ENCODE results near the gene FANCM. TPM values are rescaled to one million over a fixed set of nuclear protein-coding genes. Genes with fewer than 3 reads are reported as not detected.

FANCM gene, protein sequence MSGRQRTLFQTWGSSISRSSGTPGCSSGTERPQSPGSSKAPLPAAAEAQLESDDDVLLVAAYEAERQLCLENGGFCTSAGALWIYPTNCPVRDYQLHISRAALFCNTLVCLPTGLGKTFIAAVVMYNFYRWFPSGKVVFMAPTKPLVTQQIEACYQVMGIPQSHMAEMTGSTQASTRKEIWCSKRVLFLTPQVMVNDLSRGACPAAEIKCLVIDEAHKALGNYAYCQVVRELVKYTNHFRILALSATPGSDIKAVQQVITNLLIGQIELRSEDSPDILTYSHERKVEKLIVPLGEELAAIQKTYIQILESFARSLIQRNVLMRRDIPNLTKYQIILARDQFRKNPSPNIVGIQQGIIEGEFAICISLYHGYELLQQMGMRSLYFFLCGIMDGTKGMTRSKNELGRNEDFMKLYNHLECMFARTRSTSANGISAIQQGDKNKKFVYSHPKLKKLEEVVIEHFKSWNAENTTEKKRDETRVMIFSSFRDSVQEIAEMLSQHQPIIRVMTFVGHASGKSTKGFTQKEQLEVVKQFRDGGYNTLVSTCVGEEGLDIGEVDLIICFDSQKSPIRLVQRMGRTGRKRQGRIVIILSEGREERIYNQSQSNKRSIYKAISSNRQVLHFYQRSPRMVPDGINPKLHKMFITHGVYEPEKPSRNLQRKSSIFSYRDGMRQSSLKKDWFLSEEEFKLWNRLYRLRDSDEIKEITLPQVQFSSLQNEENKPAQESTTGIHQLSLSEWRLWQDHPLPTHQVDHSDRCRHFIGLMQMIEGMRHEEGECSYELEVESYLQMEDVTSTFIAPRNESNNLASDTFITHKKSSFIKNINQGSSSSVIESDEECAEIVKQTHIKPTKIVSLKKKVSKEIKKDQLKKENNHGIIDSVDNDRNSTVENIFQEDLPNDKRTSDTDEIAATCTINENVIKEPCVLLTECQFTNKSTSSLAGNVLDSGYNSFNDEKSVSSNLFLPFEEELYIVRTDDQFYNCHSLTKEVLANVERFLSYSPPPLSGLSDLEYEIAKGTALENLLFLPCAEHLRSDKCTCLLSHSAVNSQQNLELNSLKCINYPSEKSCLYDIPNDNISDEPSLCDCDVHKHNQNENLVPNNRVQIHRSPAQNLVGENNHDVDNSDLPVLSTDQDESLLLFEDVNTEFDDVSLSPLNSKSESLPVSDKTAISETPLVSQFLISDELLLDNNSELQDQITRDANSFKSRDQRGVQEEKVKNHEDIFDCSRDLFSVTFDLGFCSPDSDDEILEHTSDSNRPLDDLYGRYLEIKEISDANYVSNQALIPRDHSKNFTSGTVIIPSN (N-terminal part only)
- total RNA-seq: 3.5 TPM
- long read RNA-seq, full-length matches to known transcripts: 1 of 1 reads
- long read RNA-seq, partial matches to known transcripts: 0 of 1 reads
- long read RNA-seq, other reads (novel, unspliced or antisense): 0 of 1 reads

GRCh38 chr14:45135659-45136395 lies at the start of gene FANCM:
FANCM (plus strand) TSS chr14:45135930; CDS start chr14:45136032, 102 bp downstream.
- intact Hi-C loops (cut with DNase I): loop anchor here (2.0 kb wide), 2 partner anchors 51 to 223 kb away; partner anchors contain the start of gene PRPF39
- ATAC-seq (peak; percentile 78), DNase-seq (ENCODE audit: missing footprints) (peak; percentile 91)

DNA sequence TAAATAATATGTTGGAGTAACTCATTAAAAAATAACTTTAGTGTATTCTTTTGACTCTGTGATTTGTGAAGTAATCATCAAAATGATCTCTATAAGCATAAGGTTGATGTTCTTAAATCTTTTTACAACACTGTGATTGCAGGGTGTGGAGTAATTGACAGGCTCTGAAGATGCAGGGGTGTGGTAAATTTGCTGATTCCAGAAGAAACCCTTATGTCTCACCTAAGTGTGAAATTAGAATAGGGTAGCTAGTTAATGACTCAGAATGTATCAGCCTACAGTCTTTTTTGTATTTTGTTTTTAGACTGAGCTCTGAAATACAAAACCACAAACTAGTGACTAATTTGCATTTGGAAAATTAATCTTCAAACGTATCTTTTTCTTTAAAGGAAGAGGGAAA lies 45.9 kb upstream of the FANCM start:
- intact Hi-C loops (cut with DNase I): no loop called here
- DNase-seq (ENCODE audit: missing footprints) (no peak), ATAC-seq (no peak)

GRCh38 chr14:45091710-45092109 lies 44.0 kb upstream of the FANCM start:
- DNase-seq (ENCODE audit: missing footprints) (no peak), ATAC-seq (no peak)
- intact Hi-C loops (cut with DNase I): no loop called here

DNA sequence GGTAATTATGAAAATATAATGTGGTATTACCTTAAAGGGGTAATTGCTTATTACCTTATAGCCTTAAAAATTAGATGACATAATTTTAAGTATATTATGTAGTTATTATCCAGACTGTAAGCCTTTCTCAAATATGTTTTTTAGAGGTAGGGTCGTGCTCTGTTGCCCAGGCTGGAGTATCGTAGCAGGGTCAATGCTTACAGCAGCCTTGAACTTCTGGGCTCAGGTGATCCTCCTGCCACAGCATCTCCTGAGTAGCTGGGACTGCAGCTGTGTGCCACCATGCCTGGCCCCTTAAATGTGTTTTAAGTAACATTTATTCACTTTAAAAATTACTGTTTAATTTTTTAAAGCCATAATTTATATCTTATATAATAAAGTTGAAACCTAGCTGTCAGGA lies 41.5 kb upstream of the FANCM start:
- no peak for ATAC-seq
- no peak for DNase-seq (ENCODE audit: missing footprints)
- intact Hi-C loops (cut with DNase I): no loop called here

GRCh38 chr14:45095143-45095542 lies 40.6 kb upstream of the FANCM start:
- no peak for DNase-seq (ENCODE audit: missing footprints)
- ATAC-seq: no peak
- intact Hi-C loops (cut with DNase I): no loop called here

DNA sequence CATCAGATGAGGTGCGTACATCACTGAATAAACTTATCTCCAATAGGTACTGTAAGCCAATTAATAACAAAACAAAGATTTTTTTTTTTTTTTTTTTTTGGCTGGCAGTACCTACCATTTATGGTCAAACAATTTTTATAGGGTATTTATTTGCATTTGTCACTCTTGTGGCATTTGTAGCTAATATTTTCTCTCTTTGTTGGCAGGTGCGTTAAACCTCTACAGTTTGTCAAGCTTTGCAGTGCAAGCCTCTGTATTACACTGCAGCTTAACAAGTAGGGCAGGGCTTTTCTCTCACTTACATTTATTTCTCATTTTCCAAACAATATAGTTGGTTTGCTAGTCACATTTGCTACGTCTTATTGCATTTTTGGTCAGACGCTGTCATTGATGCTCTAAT lies 39.5 kb upstream of the FANCM start:
- no peak for ATAC-seq
- DNase-seq (ENCODE audit: missing footprints): no peak
- intact Hi-C loops (cut with DNase I): no loop called here

- intact Hi-C loops (cut with DNase I): no loop called here
- ATAC-seq: no peak
- DNase-seq (ENCODE audit: missing footprints): no peak
Measured at GRCh38 chr14:45103806-45104205, 31.9 kb upstream of the FANCM start.

DNA sequence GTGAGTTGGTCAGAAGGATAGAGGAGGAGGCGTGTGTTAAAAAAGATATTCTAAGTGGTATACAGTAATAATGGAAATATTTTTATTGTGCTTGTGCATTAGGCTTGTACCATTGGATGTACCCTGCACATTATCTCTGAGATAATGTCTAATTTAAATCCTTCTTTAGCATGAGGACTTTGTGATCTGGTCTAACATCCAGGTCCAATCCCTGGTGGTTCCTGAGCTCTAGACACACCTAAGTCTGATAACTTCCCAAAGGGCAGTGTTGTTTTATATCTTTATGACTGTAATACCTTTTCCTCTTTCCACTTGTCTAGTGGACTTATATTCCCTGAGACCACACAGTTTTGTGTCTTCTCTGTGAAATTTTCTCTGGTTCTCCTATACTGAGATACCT lies 31.2 kb upstream of the FANCM start:
- DNase-seq (ENCODE audit: missing footprints): no peak
- intact Hi-C loops (cut with DNase I): no loop called here
- no peak for ATAC-seq

DNA sequence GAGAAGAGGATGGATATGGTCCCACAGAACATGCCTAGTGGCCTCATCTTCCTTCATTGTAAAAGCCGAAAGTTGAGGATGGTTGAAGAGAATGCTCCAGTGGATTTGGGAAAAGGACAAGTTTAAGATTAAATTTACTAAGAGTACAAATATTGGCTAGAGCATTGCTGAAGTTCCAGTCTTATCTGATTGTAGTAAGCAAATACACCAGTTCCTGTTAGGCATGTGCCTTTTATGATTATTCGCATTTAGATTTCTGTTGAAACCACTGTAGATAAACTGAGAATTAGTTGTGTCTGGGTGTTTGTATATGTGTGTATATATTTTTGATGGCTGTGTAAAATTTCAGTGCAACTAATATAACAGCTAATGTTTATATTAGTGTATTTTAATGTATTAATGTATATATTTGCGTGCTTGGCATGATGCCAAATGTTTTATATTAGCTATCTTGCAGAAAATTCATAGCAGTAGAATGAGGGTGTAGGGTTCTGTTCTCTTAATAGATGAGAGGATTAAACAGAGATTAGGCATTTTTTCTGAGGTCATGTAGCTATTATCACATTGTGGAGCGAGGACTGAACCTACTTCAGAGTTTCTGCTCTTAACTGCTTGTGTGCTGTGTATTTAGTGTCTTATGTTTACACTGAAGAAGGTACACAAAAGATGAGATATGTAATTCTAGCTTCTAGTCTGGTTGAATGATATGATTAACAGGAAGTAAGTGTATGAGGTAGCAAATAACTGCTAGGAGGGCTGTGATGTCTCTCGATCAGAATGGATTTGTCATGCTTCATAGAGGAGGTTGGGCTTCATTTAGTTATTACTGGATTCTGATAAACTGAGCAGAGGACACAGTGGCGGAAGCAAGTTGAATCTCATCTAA lies 22.6 kb upstream of the FANCM start:
- intact Hi-C loops (cut with DNase I): no loop called here
- no peak for DNase-seq (ENCODE audit: missing footprints)
- ATAC-seq: no peak

DNA sequence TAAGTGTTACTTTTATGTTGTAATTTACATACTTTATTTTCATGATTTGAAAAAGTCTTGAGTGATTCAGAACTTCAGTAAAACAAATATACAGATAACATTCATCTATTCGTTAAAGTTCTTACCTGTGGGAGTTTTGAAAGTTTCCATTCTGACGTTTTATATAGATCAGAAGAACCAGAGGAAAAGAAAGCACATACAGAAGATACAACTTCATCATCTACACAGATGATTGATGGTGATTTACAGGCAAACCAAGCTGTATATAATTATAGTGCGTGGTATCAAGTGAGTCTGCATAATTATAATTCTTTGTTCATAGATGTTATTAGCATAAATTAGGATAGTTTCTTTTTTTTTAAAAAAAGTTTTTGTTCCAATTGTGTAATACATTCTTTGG lies 21.4 kb upstream of the FANCM start:
- intact Hi-C loops (cut with DNase I): no loop called here
- DNase-seq (ENCODE audit: missing footprints) (no peak), ATAC-seq (no peak)

DNA sequence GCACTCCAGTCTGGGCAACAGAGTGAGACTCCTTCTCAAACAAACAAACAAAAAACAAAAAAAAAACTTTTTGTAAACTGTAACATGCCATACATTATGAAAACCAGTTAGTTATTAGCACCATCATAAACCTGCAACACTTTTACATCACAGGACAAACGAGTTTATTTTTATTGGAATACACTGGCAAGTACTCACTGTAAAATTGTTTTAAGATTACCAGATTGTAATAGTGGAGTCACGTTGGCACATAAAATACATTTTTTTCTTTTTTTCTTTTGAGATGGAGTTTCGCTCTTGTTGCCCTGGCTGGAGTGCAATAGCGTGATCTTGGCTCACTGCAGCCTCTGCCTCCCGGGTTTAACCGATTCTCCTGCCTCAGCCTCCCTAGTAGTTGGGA lies 17.1 kb upstream of the FANCM start:
- ATAC-seq (no peak), DNase-seq (ENCODE audit: missing footprints) (no peak)
- intact Hi-C loops (cut with DNase I): no loop called here

GRCh38 chr14:45120096-45120495 lies 15.6 kb upstream of the FANCM start:
- DNase-seq (ENCODE audit: missing footprints) (no peak), ATAC-seq (no peak)
- intact Hi-C loops (cut with DNase I): no loop called here

GRCh38 chr14:45123271-45123670 lies 12.5 kb upstream of the FANCM start:
- ATAC-seq (no peak), DNase-seq (ENCODE audit: missing footprints) (no peak)
- intact Hi-C loops (cut with DNase I): no loop called here

GRCh38 chr14:45125754-45126153 lies 10.0 kb upstream of the FANCM start:
- DNase-seq (ENCODE audit: missing footprints): no peak
- intact Hi-C loops (cut with DNase I): no loop called here

GRCh38 chr14:45128963-45129629 lies 6.6 kb upstream of the FANCM start:
- intact Hi-C loops (cut with DNase I): no loop called here
- ATAC-seq (no peak), DNase-seq (ENCODE audit: missing footprints) (no peak)

More at GRCh38 chr14:45125754-45126153, 10.0 kb upstream of the FANCM start:
- no peak for ATAC-seq

DNA sequence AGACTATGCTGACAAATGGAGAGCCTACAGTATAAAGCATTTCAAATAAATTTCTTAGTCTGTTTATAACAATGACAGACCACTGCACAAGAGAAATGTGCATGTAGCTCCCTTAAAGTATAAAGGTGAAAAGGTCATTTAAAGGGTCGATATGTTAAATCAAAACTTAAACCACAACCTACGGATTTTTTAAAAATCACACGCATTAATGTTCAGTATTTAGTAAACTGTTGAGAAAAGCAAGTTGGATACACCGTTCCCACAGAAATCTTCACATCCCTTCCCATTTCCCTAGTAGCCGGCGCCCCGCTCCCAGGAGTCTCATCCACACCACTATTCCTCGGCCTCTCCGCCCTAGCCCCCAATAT lies 2.1 kb upstream of the FANCM start:
- intact Hi-C loops (cut with DNase I): loop anchor here (1.0 to 5.0 kb wide), 5 partner anchors 49 to 221 kb away; partner anchors contain the start of genes MIS18BP1, PRPF39 and TOGARAM1
- no peak for DNase-seq (ENCODE audit: missing footprints)
- peak; percentile 4 for ATAC-seq

Measured in Right ventricle myocardium inferior (tissue), 1 donor.